SK-N-SH (cell line): Measurements from ENCODE around the gene MAPK10.

Experiments
- EZH2phosphoT487 ChIP-seq: fragments of 200-600 bp; sonication (generic); IDR thresholded peaks from 2 replicates; pipeline ENCODE4 v1.6.1; 2017; ENCODE audit warnings: low read depth, mixed run types, mild to moderate bottlenecking, antibody characterized with exemption, moderate library complexity, borderline replicate concordance
- FOSL2 ChIP-seq: IDR thresholded peaks from 2 replicates; pipeline ENCODE4 v1.4.0; 2012; ENCODE audit warnings: low read depth, mild to moderate bottlenecking, moderate library complexity, borderline replicate concordance
- IRF3 ChIP-seq: fragments of 150-350 bp; IDR thresholded peaks from 2 replicates; pipeline ENCODE4 v1.6.1; 2016; ENCODE audit warnings: mild to moderate bottlenecking, low read depth, low read length
- JUND ChIP-seq: IDR thresholded peaks from 2 replicates; pipeline ENCODE4 v1.4.0; 2012
- POLR2AphosphoS5 ChIP-seq: IDR thresholded peaks from 2 replicates; pipeline ENCODE4 v1.6.1; 2012; ENCODE audit warnings: low read depth, low read length
- RAD21 ChIP-seq: IDR thresholded peaks from 2 replicates; pipeline ENCODE4 v1.6.1; 2012; ENCODE audit warnings: mild to moderate bottlenecking, low read length
- RCOR1 ChIP-seq: fragments of 150-350 bp; IDR thresholded peaks from 2 replicates; pipeline ENCODE4 v1.6.1; 2017; ENCODE audit warnings: antibody characterized with exemption, low read length
- REST ChIP-seq: IDR thresholded peaks from 2 replicates; pipeline ENCODE4 v1.6.1; 2012; ENCODE audit warnings: mild to moderate bottlenecking, low read depth, low read length, moderate library complexity
- SIN3A ChIP-seq: IDR thresholded peaks from 2 replicates; pipeline ENCODE4 v1.6.1; 2012; ENCODE audit warnings: low read depth, mild to moderate bottlenecking, low read length, moderate library complexity, borderline replicate concordance
- SMC3 ChIP-seq: IDR thresholded peaks from 2 replicates; pipeline ENCODE4 v1.6.1; 2012; ENCODE audit warnings: low read depth, low read length, improper control_type of control experiment
- TAF1 ChIP-seq: IDR thresholded peaks from 2 replicates; pipeline ENCODE4 v1.6.1; 2012; ENCODE audit warnings: low read depth, mild to moderate bottlenecking, low read length, moderate library complexity, borderline replicate concordance
- TEAD4 ChIP-seq: IDR thresholded peaks from 2 replicates; pipeline ENCODE4 v1.4.0; 2012; ENCODE audit warnings: mild to moderate bottlenecking, borderline replicate concordance; ENCODE audit not compliant: insufficient read depth
- ZBTB33 ChIP-seq: IDR thresholded peaks from 2 replicates; pipeline ENCODE4 v1.4.0; 2012; ENCODE audit warnings: low read depth, borderline replicate concordance
- TF ChIP-seq, protein P1 (sequence below): fragments of 200-600 bp; sonication (generic); IDR thresholded peaks from 2 replicates; pipeline ENCODE4 v1.6.1; 2017; ENCODE audit warnings: antibody characterized with exemption, mild to moderate bottlenecking, moderate library complexity

- TF ChIP-seq JUND (no peak), SIN3A (no peak), EZH2phosphoT487 (no peak), TAF1 (no peak), SMC3 (no peak), ZBTB33 (no peak), TEAD4 (no peak), RAD21 (no peak), REST (no peak), IRF3 (no peak), RCOR1 (no peak), POLR2AphosphoS5 (no peak), FOSL2 (no peak)
- TF ChIP-seq, protein P1, sequence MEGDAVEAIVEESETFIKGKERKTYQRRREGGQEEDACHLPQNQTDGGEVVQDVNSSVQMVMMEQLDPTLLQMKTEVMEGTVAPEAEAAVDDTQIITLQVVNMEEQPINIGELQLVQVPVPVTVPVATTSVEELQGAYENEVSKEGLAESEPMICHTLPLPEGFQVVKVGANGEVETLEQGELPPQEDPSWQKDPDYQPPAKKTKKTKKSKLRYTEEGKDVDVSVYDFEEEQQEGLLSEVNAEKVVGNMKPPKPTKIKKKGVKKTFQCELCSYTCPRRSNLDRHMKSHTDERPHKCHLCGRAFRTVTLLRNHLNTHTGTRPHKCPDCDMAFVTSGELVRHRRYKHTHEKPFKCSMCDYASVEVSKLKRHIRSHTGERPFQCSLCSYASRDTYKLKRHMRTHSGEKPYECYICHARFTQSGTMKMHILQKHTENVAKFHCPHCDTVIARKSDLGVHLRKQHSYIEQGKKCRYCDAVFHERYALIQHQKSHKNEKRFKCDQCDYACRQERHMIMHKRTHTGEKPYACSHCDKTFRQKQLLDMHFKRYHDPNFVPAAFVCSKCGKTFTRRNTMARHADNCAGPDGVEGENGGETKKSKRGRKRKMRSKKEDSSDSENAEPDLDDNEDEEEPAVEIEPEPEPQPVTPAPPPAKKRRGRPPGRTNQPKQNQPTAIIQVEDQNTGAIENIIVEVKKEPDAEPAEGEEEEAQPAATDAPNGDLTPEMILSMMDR: no peak
These were observed 230.3 kb downstream of the MAPK10 start for GRCh38 chr4:86129546-86129945.
